Dermis microvascular lymphatic vessel endothelial cell (primary cell): ENCODE measurements around the gene ITSN1. TPM values are rescaled to one million over a fixed set of nuclear protein-coding genes. Genes with fewer than 3 reads are reported as not detected.
"Not testable (repeated sequence)": the region's sequence is repeated elsewhere in the genome, so short reads cannot be mapped to it uniquely, and the experiment has no call there.

Experiments used
- DNase-seq, 2 donors: peaks; one replicate each; pipeline versions ENCODE4 v3.0.0 to v3.0.0-alpha.2; 2010; ENCODE audit warnings: low read depth in 2 of 2
- total RNA-seq: library from RNA; depleted of rRNA; stranded (reverse); fragments of >200 nt; gene quantifications from 2 replicates; pipeline ENCODE4 v1.2.1, GENCODE V29; 2014

Gene ITSN1
- total RNA-seq, 1 donor from 2014 or later, result 46.7 TPM

- no peak for DNase-seq
Measured at GRCh38 chr21:33650929-33651509, 8.7 kb downstream of the ITSN1 start.

GRCh38 chr21:33651965-33652680, 9.8 kb downstream of the ITSN1 start:
- DNase-seq, result no peak

- DNase-seq, result no peak
Measured at GRCh38 chr21:33654412-33654811, 12.1 kb downstream of the ITSN1 start.

- DNase-seq, result peak in 1 of 2 donors; percentile 76
Measured at GRCh38 chr21:33655588-33656221, 13.4 kb downstream of the ITSN1 start.

- DNase-seq, result peak; percentile 20 to 80
Measured at GRCh38 chr21:33657124-33657820, 15.0 kb downstream of the ITSN1 start.

GRCh38 chr21:33658919-33659567, 16.7 kb downstream of the ITSN1 start:
- DNase-seq, result no peak

- no peak for DNase-seq
Measured at GRCh38 chr21:33659568-33659949, 17.3 kb downstream of the ITSN1 start.

- no peak for DNase-seq
Measured at GRCh38 chr21:33660406-33660805, 18.1 kb downstream of the ITSN1 start.

GRCh38 chr21:33661146-33661545, 18.8 kb downstream of the ITSN1 start:
- DNase-seq, result peak in 1 of 2 donors; percentile 14

- DNase-seq, result peak; percentile 31 to 36
Measured at GRCh38 chr21:33662046-33662445, 19.7 kb downstream of the ITSN1 start.

GRCh38 chr21:33663241-33663640, 20.9 kb downstream of the ITSN1 start:
- DNase-seq, result no peak

- DNase-seq, result no peak
Measured at GRCh38 chr21:33664135-33664534, 21.8 kb downstream of the ITSN1 start.

- no peak for DNase-seq
Measured at GRCh38 chr21:33666153-33666552, 23.9 kb downstream of the ITSN1 start.

- no peak for DNase-seq
Measured at GRCh38 chr21:33667636-33668035, 25.3 kb downstream of the ITSN1 start.

GRCh38 chr21:33668180-33668579, 25.9 kb downstream of the ITSN1 start:
- DNase-seq, result no peak

GRCh38 chr21:33668620-33669019, 26.3 kb downstream of the ITSN1 start:
- no peak for DNase-seq

GRCh38 chr21:33670076-33670978, 28.0 kb downstream of the ITSN1 start:
- no peak for DNase-seq

- DNase-seq, result no peak
Measured at GRCh38 chr21:33673473-33673872, 31.2 kb downstream of the ITSN1 start.

- no peak for DNase-seq
Measured at GRCh38 chr21:33674226-33674625, 31.9 kb downstream of the ITSN1 start.

- not testable (repeated sequence) for DNase-seq
Measured at GRCh38 chr21:33676666-33677065, 34.4 kb downstream of the ITSN1 start.

- DNase-seq, result no peak
Measured at GRCh38 chr21:33677450-33677849, 35.1 kb downstream of the ITSN1 start.
